ENCODE measurements around the gene CDKAL1.

Gene CDKAL1

DNA sequence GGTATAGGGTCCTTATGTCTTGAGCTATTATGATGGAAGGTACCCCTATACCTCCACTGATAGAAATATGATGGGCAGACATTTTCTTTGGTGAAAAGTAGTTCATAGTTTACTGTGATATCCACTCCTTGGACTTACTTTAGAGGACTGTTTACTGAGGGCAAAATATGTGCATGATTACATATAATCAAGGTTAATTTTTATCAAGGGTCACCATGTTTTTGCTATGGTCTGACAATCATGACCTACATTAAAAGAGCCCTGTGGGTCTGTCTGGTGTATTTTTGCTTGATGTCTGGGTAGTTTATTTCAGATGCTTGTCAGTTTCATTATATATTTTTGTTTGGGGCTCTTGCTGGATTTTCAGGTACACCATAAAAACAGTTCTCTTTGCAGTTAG lies 40.1 kb downstream of the CDKAL1 start:
- no peak for ATAC-seq
- TF ChIP-seq PPARA (CRISPR knock-in tag; IDR thresholded peaks at IDR 0.05; ENCODE audit: borderline replicate concordance) (no peak), RARB (CRISPR knock-in tag; IDR thresholded peaks at IDR 0.05) (no peak), BACH2 (CRISPR knock-in tag; IDR thresholded peaks at IDR 0.05; ENCODE audit: borderline replicate concordance) (no peak), CSDC2 (CRISPR knock-in tag; IDR thresholded peaks at IDR 0.05) (no peak), ZNF8 (CRISPR knock-in tag; IDR thresholded peaks at IDR 0.05) (no peak), SNAI2 (CRISPR knock-in tag; IDR thresholded peaks at IDR 0.05) (no peak)
- TF ChIP-seq, protein P1, sequence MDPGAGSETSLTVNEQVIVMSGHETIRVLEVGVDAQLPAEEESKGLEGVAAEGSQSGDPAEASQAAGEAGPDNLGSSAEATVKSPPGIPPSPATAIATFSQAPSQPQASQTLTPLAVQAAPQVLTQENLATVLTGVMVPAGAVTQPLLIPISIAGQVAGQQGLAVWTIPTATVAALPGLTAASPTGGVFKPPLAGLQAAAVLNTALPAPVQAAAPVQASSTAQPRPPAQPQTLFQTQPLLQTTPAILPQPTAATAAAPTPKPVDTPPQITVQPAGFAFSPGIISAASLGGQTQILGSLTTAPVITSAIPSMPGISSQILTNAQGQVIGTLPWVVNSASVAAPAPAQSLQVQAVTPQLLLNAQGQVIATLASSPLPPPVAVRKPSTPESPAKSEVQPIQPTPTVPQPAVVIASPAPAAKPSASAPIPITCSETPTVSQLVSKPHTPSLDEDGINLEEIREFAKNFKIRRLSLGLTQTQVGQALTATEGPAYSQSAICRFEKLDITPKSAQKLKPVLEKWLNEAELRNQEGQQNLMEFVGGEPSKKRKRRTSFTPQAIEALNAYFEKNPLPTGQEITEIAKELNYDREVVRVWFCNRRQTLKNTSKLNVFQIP (CRISPR knock-in tag; IDR thresholded peaks at IDR 0.05; ENCODE audit: borderline replicate concordance, low read depth): no peak

DNA sequence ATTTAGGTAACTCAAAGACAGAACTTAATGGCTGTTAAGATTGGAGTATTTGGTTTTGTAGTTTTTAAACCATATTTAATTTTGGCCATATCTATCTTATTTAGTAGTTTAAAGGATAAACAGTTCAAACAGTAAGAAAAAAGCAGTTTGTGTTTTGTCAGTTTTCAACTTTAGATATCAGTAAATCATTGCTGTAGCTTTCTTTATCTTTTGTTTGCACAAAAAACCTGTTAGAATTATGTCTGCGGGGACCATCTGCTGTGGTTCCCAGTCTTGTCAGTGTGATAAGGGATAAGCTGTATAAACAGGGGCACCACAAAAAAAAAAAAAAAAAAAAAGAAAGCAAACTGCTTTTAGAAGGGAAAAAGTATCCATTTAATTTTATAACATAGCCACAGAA lies 40.9 kb downstream of the CDKAL1 start:
- ATAC-seq: no peak
- TF ChIP-seq TCF4 (CRISPR knock-in tag; IDR thresholded peaks at IDR 0.05; ENCODE audit: borderline replicate concordance) (peak; percentile 59; the same call in 1 of the 2 replicates), ZNF70 (CRISPR knock-in tag; IDR thresholded peaks at IDR 0.05) (no peak)

DNA sequence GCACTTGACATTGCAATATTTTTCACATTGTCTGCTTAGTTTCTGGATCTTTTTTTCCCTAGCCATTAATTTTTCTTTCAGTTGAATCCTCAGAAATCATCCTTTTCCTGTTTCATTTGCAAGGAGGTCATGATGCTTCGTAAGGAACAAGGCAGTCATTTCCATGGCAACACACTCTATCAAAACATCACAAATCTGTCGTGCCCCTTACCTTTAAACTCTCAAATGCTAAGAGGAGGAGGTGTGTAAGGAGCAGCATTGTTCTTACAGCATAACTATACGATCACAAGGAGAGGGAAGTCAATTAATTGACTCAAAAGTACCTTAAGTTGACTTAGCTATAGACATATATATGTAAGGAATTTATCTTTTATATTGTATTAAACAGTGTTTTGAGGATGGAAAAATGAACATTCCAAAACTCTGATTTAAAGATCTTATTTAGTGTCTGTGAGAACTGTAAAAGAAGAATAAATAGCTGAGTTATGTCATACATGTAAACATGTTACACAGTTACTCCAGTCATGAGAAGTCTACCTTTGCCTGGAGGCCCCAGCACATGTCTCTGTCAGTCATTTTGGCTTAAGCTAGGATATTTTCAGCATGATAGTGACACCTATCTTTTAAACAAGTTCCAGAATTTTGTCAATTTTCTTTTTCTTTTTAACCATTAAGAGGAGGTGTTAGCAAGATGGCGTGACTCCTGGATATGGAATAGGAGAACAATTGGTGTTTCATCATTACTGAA lies 41.6 kb downstream of the CDKAL1 start:
- TF ChIP-seq, protein P1 (CRISPR knock-in tag; IDR thresholded peaks at IDR 0.05; ENCODE audit: borderline replicate concordance, low read depth): no peak
- no peak for ATAC-seq

DNA sequence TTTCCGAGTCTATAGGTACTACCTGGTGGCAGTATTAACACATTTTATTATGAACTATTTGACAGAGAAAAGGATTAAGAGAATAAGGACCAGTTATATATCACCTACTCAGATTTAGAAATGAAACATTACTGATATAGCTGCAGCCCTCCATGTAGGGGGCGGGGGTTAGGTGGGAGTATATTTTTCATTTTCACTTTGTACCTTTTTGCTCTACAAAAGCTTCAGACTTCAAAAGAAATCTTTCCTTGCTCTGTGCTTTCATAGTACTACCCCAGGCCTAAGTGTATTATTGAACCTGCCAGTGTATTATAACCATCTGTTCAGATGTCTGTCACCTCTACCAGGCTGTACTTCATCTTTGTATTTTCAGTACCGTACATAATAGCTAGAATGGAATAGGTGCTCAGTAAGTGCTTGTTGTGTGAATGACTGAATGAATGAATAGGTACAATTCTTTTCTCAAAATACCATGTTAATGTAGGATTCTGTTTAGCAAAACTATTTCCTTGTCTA lies 43.0 kb downstream of the CDKAL1 start:
- ATAC-seq: no peak
- TF ChIP-seq, protein P2, sequence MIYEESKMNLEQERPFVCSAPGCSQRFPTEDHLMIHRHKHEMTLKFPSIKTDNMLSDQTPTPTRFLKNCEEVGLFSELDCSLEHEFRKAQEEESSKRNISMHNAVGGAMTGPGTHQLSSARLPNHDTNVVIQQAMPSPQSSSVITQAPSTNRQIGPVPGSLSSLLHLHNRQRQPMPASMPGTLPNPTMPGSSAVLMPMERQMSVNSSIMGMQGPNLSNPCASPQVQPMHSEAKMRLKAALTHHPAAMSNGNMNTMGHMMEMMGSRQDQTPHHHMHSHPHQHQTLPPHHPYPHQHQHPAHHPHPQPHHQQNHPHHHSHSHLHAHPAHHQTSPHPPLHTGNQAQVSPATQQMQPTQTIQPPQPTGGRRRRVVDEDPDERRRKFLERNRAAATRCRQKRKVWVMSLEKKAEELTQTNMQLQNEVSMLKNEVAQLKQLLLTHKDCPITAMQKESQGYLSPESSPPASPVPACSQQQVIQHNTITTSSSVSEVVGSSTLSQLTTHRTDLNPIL (CRISPR knock-in tag; IDR thresholded peaks at IDR 0.05; ENCODE audit: low read depth): no peak
- TF ChIP-seq RARB (CRISPR knock-in tag; IDR thresholded peaks at IDR 0.05) (no peak), ZFP3 (CRISPR knock-in tag; IDR thresholded peaks at IDR 0.05) (no peak), PPARA (CRISPR knock-in tag; IDR thresholded peaks at IDR 0.05; ENCODE audit: borderline replicate concordance) (no peak), OSR1 (CRISPR knock-in tag; IDR thresholded peaks at IDR 0.05) (no peak)

DNA sequence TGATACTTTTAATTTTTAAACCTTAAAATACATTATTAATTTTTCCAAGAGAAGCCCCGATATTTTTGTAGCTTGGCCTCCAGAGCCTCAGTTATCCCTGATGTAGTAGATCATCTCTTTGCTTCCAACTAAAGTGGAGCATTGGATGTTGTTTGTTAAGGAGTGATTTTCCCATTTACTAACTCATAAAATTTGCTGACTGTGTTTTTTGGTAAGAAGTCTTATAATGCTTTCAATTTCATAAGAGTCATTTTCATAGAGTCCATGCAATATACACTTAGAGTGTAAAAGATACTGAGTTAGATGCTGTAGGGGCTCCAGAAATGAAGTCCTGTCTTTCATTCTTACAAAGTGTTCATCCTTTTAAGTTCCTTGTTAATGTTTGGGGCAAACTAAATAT lies 46.8 kb downstream of the CDKAL1 start:
- ATAC-seq: no peak
- TF ChIP-seq, protein P3, sequence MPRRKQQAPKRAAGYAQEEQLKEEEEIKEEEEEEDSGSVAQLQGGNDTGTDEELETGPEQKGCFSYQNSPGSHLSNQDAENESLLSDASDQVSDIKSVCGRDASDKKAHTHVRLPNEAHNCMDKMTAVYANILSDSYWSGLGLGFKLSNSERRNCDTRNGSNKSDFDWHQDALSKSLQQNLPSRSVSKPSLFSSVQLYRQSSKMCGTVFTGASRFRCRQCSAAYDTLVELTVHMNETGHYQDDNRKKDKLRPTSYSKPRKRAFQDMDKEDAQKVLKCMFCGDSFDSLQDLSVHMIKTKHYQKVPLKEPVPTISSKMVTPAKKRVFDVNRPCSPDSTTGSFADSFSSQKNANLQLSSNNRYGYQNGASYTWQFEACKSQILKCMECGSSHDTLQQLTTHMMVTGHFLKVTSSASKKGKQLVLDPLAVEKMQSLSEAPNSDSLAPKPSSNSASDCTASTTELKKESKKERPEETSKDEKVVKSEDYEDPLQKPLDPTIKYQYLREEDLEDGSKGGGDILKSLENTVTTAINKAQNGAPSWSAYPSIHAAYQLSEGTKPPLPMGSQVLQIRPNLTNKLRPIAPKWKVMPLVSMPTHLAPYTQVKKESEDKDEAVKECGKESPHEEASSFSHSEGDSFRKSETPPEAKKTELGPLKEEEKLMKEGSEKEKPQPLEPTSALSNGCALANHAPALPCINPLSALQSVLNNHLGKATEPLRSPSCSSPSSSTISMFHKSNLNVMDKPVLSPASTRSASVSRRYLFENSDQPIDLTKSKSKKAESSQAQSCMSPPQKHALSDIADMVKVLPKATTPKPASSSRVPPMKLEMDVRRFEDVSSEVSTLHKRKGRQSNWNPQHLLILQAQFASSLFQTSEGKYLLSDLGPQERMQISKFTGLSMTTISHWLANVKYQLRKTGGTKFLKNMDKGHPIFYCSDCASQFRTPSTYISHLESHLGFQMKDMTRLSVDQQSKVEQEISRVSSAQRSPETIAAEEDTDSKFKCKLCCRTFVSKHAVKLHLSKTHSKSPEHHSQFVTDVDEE (CRISPR knock-in tag; IDR thresholded peaks at IDR 0.05): no peak
- TF ChIP-seq, protein P4, sequence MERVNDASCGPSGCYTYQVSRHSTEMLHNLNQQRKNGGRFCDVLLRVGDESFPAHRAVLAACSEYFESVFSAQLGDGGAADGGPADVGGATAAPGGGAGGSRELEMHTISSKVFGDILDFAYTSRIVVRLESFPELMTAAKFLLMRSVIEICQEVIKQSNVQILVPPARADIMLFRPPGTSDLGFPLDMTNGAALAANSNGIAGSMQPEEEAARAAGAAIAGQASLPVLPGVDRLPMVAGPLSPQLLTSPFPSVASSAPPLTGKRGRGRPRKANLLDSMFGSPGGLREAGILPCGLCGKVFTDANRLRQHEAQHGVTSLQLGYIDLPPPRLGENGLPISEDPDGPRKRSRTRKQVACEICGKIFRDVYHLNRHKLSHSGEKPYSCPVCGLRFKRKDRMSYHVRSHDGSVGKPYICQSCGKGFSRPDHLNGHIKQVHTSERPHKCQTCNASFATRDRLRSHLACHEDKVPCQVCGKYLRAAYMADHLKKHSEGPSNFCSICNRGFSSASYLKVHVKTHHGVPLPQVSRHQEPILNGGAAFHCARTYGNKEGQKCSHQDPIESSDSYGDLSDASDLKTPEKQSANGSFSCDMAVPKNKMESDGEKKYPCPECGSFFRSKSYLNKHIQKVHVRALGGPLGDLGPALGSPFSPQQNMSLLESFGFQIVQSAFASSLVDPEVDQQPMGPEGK (CRISPR knock-in tag; IDR thresholded peaks at IDR 0.05; ENCODE audit: borderline replicate concordance): no peak
- no peak for TF ChIP-seq TCF4 (CRISPR knock-in tag; IDR thresholded peaks at IDR 0.05; ENCODE audit: borderline replicate concordance)
- TF ChIP-seq ZFP30 (CRISPR knock-in tag; IDR thresholded peaks at IDR 0.05): no peak
- TF ChIP-seq ARNTL (CRISPR knock-in tag; IDR thresholded peaks at IDR 0.05; ENCODE audit: borderline replicate concordance, low read depth): no peak
- TF ChIP-seq, protein P5, sequence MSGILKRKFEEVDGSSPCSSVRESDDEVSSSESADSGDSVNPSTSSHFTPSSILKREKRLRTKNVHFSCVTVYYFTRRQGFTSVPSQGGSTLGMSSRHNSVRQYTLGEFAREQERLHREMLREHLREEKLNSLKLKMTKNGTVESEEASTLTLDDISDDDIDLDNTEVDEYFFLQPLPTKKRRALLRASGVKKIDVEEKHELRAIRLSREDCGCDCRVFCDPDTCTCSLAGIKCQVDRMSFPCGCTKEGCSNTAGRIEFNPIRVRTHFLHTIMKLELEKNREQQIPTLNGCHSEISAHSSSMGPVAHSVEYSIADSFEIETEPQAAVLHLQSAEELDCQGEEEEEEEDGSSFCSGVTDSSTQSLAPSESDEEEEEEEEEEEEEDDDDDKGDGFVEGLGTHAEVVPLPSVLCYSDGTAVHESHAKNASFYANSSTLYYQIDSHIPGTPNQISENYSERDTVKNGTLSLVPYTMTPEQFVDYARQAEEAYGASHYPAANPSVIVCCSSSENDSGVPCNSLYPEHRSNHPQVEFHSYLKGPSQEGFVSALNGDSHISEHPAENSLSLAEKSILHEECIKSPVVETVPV (CRISPR knock-in tag; IDR thresholded peaks at IDR 0.05): no peak
- TF ChIP-seq, protein P2 (CRISPR knock-in tag; IDR thresholded peaks at IDR 0.05; ENCODE audit: low read depth): no peak
- TF ChIP-seq, protein P1 (CRISPR knock-in tag; IDR thresholded peaks at IDR 0.05; ENCODE audit: borderline replicate concordance, low read depth): no peak
- TF ChIP-seq ZNF565 (CRISPR knock-in tag; conservative IDR thresholded peaks at IDR 0.05; ENCODE audit: low read depth): no peak
- no peak for TF ChIP-seq ESRRG (CRISPR knock-in tag; IDR thresholded peaks at IDR 0.05)
- no peak for TF ChIP-seq BACH2 (CRISPR knock-in tag; IDR thresholded peaks at IDR 0.05; ENCODE audit: borderline replicate concordance)

Data from SK-N-SH treated with all-trans-retinoic acid at 6 μM for 48 hours (cell line).